Posterior vena cava (tissue), 2 donors: Measurements from ENCODE around the gene FERMT2. TPM values are rescaled to one million over a fixed set of nuclear protein-coding genes. Genes with fewer than 3 reads are reported as not detected.
"Not testable (repeated sequence)": the region's sequence is repeated elsewhere in the genome, so short reads cannot be mapped to it uniquely, and the experiment has no call there.

Source experiments
- DNase-seq: peaks from one replicate; pipeline ENCODE4 v3.0.0-alpha.2; 2020; ENCODE audit warnings: low spot score
- intact Hi-C, 2 donors: fragments of 100-400 bp; cut with DNase I; formaldehyde crosslinking; loops; one replicate each; pipeline versions ENCODE4 v1.14.1 to v1.14.2; 2022 to 2023
- total RNA-seq, 2 donors: library from RNA; stranded (reverse); fragmentation: NEBNext Ultra II Directional; extraction: Animal tissue kit (Norgen Biotek cat#: 25700); gene quantifications; one replicate each; pipeline ENCODE4 v1.2.1, GENCODE V29; 2021
- donor health status: DM: yes; HTN: yes; CAD: no.
- donor health status: DM: yes; HTN: yes; CAD: no.

The FERMT2 gene
- total RNA-seq, 2 donors from 2014 or later, result 295 to 326 TPM

- intact Hi-C loops, result loop anchor here in 1 of 2 donors (10.0 kb wide), 1 partner anchor 45 kb away; no protein-coding TSS in a partner anchor
Observed at GRCh38 chr14:52949711-52950409, 990 bp downstream of the FERMT2 start.

GRCh38 chr14:52949249-52949648 is 1.6 kb downstream of the FERMT2 start:
- intact Hi-C loops, result no loop called here

More at GRCh38 chr14:52949711-52950409, 990 bp downstream of the FERMT2 start:
- DNase-seq, result no peak

DNA sequence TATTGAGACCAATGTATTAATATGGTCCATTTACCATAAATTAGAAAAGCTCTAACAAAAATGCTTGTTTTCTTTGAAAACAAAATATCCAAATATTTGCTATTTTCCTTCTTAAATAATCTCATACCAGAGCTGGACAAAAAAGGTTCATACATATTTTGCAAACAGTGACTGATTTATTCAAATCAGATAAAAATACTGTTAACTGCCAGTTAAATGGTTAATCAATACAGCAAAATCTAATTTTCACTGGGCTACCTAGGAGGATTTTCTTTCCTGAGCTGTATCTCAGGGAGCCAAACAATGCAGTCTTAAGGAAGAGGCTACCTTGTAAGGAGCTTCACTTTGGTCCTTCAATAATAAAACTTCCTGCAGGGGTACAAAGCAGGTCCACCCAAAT is 2.0 kb downstream of the FERMT2 start:
- DNase-seq, result no peak
- intact Hi-C loops, result no loop called here

More at GRCh38 chr14:52949249-52949648, 1.6 kb downstream of the FERMT2 start:
- DNase-seq, result no peak

DNA sequence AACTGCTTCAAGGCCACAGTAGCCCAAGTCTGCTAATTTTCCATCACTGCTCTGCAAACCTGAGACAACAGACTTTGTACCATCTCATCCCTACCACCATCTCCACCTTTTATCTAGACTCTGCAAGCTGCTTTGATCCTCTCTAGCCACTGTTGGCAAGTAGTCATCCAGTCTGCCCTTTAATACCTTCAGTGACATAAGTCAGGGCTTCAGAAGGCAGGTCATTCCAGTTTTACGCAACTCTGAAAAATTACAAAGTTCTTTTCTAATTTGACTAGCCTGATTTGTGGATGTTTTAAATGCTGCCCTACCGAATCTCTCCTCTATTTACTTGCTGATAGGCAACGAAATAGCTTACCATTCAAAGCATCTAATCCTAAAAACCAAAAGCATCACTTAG is 2.8 kb downstream of the FERMT2 start:
- intact Hi-C loops, result no loop called here
- DNase-seq, result no peak

GRCh38 chr14:52944254-52944653 is 6.6 kb downstream of the FERMT2 start:
- intact Hi-C loops, result no loop called here

GRCh38 chr14:52939427-52939826 is 11.4 kb downstream of the FERMT2 start:
- intact Hi-C loops, result no loop called here
- DNase-seq, result no peak

More at GRCh38 chr14:52944254-52944653, 6.6 kb downstream of the FERMT2 start:
- no peak for DNase-seq

DNA sequence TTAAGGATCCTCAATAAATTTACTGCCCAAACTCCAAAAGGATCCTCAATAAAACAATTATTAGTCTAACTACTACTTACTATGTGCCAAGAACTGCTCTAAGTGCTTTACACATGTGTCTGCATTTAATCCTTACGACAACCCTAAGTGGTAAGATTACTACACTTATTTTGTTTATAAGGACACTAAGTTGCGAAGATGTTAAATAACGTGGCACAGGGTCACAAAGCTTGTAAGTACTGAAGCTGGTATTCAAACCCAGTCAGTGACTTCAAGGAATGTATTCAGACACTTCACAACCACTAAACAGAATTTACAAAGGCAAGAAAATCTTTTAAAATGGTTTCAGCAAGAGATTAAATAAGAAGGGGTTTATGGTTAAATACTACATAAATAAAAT is 13.0 kb downstream of the FERMT2 start:
- intact Hi-C loops, result no loop called here
- no peak for DNase-seq

- intact Hi-C loops, result no loop called here
- DNase-seq, result no peak
Observed at GRCh38 chr14:52937306-52937705, 13.5 kb downstream of the FERMT2 start.

DNA sequence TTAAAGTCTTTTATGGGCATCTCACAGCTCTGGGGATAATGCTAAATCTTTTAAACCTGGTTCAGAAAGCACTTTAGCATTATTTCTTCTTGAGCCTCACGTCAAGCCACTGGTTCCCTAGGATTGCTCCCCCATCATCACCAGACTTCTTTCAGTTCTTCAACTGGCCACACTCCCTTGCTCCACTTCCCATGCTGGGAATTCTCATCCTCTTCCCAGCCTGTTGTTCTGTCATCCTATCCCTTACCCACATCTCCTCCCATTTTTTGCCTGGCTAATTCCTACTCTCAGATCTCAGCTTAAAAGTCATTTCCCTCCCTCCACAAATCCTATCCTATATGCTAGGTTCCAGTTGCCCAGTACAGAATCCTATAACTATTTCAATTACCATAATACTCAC is 14.4 kb downstream of the FERMT2 start:
- no peak for DNase-seq
- intact Hi-C loops, result no loop called here

- intact Hi-C loops, result no loop called here
- DNase-seq, result no peak
Observed at GRCh38 chr14:52935833-52936232, 15.0 kb downstream of the FERMT2 start.

- DNase-seq, result no peak
- intact Hi-C loops, result loop anchor here in 1 of 2 donors (1.0 kb wide), 1 partner anchor 26 kb away; no protein-coding TSS in a partner anchor
Observed at GRCh38 chr14:52934762-52935161, 16.1 kb downstream of the FERMT2 start.

DNA sequence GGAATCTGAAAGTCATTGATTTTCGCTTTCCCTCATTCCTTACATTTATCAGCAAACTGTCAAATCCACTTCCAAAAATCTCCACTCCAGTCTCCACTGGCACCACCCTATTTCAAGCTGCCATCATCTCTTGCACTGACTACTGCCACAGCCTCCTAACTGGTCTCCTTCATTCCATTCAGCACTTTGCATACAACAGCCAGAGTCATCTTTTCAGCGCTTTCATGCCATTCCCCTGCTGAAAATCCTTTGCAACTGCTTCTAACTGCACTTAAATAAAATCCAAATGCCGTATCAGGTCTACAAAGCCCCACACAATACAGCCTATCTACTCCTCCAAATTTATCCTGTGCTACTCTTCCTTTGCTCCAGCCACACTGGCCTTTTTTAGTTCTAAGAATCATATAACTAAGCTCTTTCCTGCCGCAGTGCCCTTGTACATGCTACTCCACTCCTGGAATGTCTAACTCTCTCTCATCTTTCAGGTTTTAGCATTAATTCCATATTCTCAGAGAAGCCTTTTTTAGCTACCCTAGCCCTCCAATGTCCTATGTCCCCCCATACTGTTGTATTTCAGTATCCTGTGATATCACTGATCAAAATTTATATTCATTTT is 21.6 kb downstream of the FERMT2 start:
- intact Hi-C loops, result loop anchor here in 1 of 2 donors (5.0 kb wide), 1 partner anchor 42 kb away; no protein-coding TSS in a partner anchor
- no peak for DNase-seq

- intact Hi-C loops, result loop anchor here in 1 of 2 donors (5.0 kb wide), 1 partner anchor 40 kb away; no protein-coding TSS in a partner anchor
- DNase-seq, result no peak
Observed at GRCh38 chr14:52926953-52927352, 23.9 kb downstream of the FERMT2 start.

- DNase-seq, result no peak
- intact Hi-C loops, result no loop called here
Observed at GRCh38 chr14:52923902-52924575, 26.8 kb downstream of the FERMT2 start.

- intact Hi-C loops, result no loop called here
Observed at GRCh38 chr14:52922656-52923055, 28.2 kb downstream of the FERMT2 start.

GRCh38 chr14:52922059-52922458 is 28.8 kb downstream of the FERMT2 start:
- no peak for DNase-seq
- intact Hi-C loops, result no loop called here

More at GRCh38 chr14:52922656-52923055, 28.2 kb downstream of the FERMT2 start:
- no peak for DNase-seq

DNA sequence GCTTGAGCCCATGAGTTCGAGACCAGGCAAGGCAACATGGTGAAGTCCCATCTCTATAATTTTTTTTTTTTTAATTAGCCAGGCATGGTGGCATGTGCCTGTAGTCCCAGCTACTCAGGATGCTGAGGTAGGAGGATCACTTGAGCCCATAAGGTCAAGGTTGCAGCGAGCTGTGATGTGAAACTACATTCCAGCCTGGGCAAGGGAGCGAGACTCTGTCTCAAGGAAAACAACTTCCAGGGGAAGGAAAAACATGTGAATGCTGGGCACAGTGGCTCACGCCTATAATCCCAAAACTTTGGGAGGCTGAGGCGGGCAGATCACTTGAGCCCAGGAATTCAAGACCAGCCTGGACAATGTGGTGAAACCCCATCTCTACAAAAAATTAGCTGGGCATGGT is 30.4 kb downstream of the FERMT2 start:
- intact Hi-C loops, DNase-seq: not testable (repeated sequence)

DNA sequence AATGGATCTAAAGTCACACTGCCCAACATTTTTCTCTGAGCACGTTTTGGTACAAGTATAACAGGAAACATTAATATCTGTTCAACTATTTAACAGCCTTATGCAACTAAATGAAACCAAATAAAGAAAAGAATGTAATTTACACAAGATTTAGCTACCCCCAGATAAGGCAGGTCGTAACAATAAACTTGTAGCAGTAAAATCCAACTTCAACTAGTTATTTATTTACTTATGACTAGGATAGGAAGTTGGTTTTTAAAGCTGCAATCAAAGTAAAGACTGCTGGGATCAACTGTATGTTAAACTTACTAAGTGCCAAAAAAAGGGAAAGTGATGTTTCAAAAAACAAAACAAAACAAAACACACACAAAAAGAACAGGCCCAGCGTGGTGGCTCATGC is 30.9 kb downstream of the FERMT2 start:
- intact Hi-C loops, result no loop called here
- no peak for DNase-seq

GRCh38 chr14:52918486-52918885 is 32.4 kb downstream of the FERMT2 start:
- intact Hi-C loops, result no loop called here
- DNase-seq, result no peak

- intact Hi-C loops, result no loop called here
- no peak for DNase-seq
Observed at GRCh38 chr14:52917735-52918134, 33.1 kb downstream of the FERMT2 start.
